Progenitor cell of endocrine pancreas (in vitro differentiated cells): ENCODE measurements around the gene MMP11. TPM values are rescaled to one million over a fixed set of nuclear protein-coding genes. Genes with fewer than 3 reads are reported as not detected.

Experiments
- DNase-seq: peaks from one replicate; pipeline ENCODE4 v3.0.0; 2021; ENCODE audit warnings: low spot score; ENCODE audit not compliant: unreplicated experiment
- H3K27ac Mint-ChIP-seq: 2 replicates; pipeline ENCODE4 v1.8.0; 2021; ENCODE audit warnings: mild to moderate bottlenecking, moderate library complexity, mixed read lengths
- H3K27me3 Mint-ChIP-seq: 2 replicates; pipeline ENCODE4 v1.8.0; 2021; ENCODE audit warnings: mixed read lengths
- H3K36me3 Mint-ChIP-seq: 2 replicates; pipeline ENCODE4 v1.8.0; 2022; ENCODE audit warnings: mixed read lengths; ENCODE audit not compliant: insufficient read depth
- H3K4me1 Mint-ChIP-seq: 2 replicates; pipeline ENCODE4 v1.8.0; 2021; ENCODE audit warnings: low read depth, mixed read lengths
- H3K4me3 Mint-ChIP-seq: 2 replicates; pipeline ENCODE4 v1.8.0; 2021; ENCODE audit warnings: low read depth, mild to moderate bottlenecking, moderate library complexity, mixed read lengths
- H3K9me3 Mint-ChIP-seq: 2 replicates; pipeline ENCODE4 v1.8.0; 2021; ENCODE audit warnings: low read depth, mixed read lengths
- CTCF ChIP-seq: fragments of 200-600 bp; sonication (generic); IDR thresholded peaks from one replicate; pipeline ENCODE4 v1.5.0; 2021; ENCODE audit warnings: antibody characterized with exemption, mild to moderate bottlenecking; ENCODE audit not compliant: unreplicated experiment
- total RNA-seq: library from RNA; stranded (reverse); gene quantifications from 2 replicates; pipeline ENCODE4 v1.2.1, GENCODE V29; 2021

The MMP11 gene
- total RNA-seq, 1 donor from 2014 or later, result 50.2 TPM

DNA sequence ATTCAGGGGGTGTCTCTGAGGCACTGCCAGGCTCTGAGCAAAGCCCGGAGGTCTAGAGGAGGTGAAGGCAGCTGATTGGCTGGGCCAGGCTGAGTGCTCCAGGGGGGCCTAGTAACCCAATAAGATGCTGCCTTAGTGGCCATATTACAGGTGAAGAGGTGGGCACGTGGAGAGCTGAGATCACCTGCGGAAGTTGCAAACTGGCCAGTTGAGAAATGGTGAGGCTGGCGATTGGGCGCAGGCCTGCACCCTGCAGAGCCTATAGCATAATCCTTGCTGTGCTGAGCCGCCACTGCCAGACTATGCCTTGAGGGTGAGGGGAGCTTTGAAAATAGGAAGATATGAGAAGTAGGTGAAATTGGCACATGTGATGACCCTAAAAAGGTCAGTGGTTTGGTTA, 44.5 kb downstream of the MMP11 start:
- Mint-ChIP-seq H3K4me1 (no peaks in the 10 kb centered on the region), H3K36me3 (peaks cover 40% of the 10 kb centered on the region), H3K27ac (peak overlapping the region; percentile 78), H3K9me3 (no peaks in the 10 kb centered on the region), H3K27me3 (no peaks in the 10 kb centered on the region), H3K4me3 (no peak overlapping the region)
- no peak for TF ChIP-seq CTCF
- DNase-seq, result no peak

DNA sequence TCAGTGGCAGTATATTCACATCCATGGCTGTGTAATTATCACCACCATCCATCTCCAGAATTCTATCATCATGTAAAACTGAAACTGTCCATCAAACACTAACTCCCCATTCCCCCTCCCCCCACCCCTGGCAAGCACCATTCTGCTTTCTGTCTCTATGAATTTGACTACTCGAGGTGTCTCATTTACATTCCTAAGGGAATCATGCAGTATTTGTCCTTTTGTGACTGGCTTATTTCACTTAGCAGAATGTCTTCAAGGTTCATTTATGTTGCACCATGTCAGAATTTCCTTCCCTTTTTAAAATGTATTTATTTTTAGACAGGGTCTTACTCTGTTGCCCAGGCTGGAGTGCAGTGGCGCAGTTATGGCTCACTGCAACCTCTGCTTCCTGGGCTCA, 45.9 kb downstream of the MMP11 start:
- Mint-ChIP-seq H3K9me3 (no peaks in the 10 kb centered on the region), H3K4me3 (no peak overlapping the region), H3K27ac (no peak overlapping the region), H3K36me3 (peaks cover 39% of the 10 kb centered on the region), H3K27me3 (no peaks in the 10 kb centered on the region), H3K4me1 (no peaks in the 10 kb centered on the region)
- no peak for DNase-seq
- no peak for TF ChIP-seq CTCF

DNA sequence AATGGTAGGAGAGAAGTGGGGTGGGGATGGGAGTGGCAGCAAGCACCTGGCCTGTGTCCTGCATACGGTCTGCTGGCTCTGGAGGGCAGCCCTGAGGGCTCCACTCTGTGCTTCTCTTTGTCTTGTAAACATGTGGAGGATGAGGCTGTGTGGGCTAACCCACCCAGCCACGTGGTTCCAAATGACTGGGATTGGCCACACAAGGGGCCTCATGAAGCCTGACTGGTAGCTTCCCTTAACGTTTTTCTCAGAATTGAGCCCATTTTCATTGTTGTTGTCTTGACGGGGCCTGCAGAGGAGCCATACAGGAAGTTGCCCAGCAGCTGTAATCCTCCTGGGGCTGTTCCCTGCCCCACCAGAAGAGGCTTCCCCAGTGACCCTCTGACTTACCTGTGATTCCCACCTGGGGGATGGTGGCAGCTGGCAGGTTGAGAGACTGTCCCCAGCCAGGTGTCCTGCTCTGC, 48.1 kb downstream of the MMP11 start:
- H3K27ac Mint-ChIP-seq, result no peak overlapping the region
- H3K36me3 Mint-ChIP-seq, result peaks cover 39% of the 10 kb centered on the region
- TF ChIP-seq CTCF, result no peak

GRCh38 chr22:23822101-23822671, 49.5 kb downstream of the MMP11 start:
- Mint-ChIP-seq H3K27ac (peak overlapping the region; percentile 59), H3K4me3 (no peak overlapping the region), H3K27me3 (no peaks in the 10 kb centered on the region), H3K9me3 (no peaks in the 10 kb centered on the region), H3K36me3 (peaks cover 38% of the 10 kb centered on the region), H3K4me1 (no peaks in the 10 kb centered on the region)
- DNase-seq, result no peak
- TF ChIP-seq CTCF, result no peak

More for the DNA sequence above, 48.1 kb downstream of the MMP11 start:
- DNase-seq, result no peak
- H3K9me3 Mint-ChIP-seq, result no peaks in the 10 kb centered on the region
- H3K27me3 Mint-ChIP-seq, result no peaks in the 10 kb centered on the region
- no peak overlapping the region for H3K4me3 Mint-ChIP-seq
- H3K4me1 Mint-ChIP-seq, result no peaks in the 10 kb centered on the region

DNA sequence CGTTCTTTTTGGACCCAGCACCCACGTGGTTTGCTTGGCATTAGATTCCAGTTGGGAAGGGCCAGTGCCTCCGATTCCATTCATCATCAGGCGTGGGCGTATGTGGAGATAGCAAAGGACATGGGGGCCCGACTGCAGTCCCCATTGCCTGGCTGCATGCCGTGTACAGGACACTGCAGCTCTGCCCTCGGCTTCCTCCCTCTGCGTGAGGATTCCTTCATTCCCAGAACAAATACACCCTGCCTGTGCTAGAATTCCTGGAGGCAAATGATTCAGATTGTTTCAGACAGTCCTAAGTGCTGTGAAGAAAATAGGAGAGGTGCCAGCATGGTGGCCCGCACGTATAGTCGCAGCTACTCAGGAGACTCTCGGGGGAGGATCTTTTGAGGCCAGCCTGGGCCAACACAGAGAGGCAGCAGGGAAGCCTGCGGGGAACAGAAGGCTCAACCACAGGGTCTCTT, 50.7 kb downstream of the MMP11 start:
- H3K9me3 Mint-ChIP-seq, result no peaks in the 10 kb centered on the region
- H3K4me1 Mint-ChIP-seq, result no peaks in the 10 kb centered on the region
- no peaks in the 10 kb centered on the region for H3K27me3 Mint-ChIP-seq
- TF ChIP-seq CTCF, result no peak
- no peak overlapping the region for H3K27ac Mint-ChIP-seq
- DNase-seq, result no peak
- peaks cover 34% of the 10 kb centered on the region for H3K36me3 Mint-ChIP-seq
- no peak overlapping the region for H3K4me3 Mint-ChIP-seq
